SIG-M5 treated with dmso at 0.1 percent for 504 hours (cell line): ENCODE measurements around the gene CTTN.
"Not testable (repeated sequence)": the region's sequence is repeated elsewhere in the genome, so short reads cannot be mapped to it uniquely, and the experiment has no call there.

Experiments
- DNase-seq: peaks from one replicate; lab custom pipeline; 2025; ENCODE audit not compliant: unreplicated experiment; lab: John Stamatoyannopoulos, UW

The CTTN gene

GRCh38 chr11:70407814-70408213, 9.5 kb downstream of the CTTN start:
- DNase-seq = no peak

- not testable (repeated sequence) for DNase-seq
Measured at GRCh38 chr11:70408326-70408725, 10.0 kb downstream of the CTTN start.

- DNase-seq = no peak
Measured at GRCh38 chr11:70409437-70409836, 11.1 kb downstream of the CTTN start.

- DNase-seq = no peak
Measured at GRCh38 chr11:70409871-70410270, 11.5 kb downstream of the CTTN start.

GRCh38 chr11:70410276-70411205, 12.2 kb downstream of the CTTN start:
- no peak for DNase-seq

- DNase-seq = no peak
Measured at GRCh38 chr11:70411713-70412452, 13.6 kb downstream of the CTTN start.

GRCh38 chr11:70413151-70413550, 14.8 kb downstream of the CTTN start:
- no peak for DNase-seq

- DNase-seq = no peak
Measured at GRCh38 chr11:70414341-70415100, 16.2 kb downstream of the CTTN start.

GRCh38 chr11:70415191-70415590, 16.9 kb downstream of the CTTN start:
- no peak for DNase-seq

GRCh38 chr11:70415642-70416395, 17.5 kb downstream of the CTTN start:
- DNase-seq = peak; percentile 91

GRCh38 chr11:70416881-70417280, 18.6 kb downstream of the CTTN start:
- DNase-seq = no peak

- no peak for DNase-seq
Measured at GRCh38 chr11:70418130-70418529, 19.8 kb downstream of the CTTN start.

GRCh38 chr11:70419307-70420007, 21.1 kb downstream of the CTTN start:
- DNase-seq = no peak

- no peak for DNase-seq
Measured at GRCh38 chr11:70420008-70420464, 21.7 kb downstream of the CTTN start.

- no peak for DNase-seq
Measured at GRCh38 chr11:70420496-70420895, 22.2 kb downstream of the CTTN start.

- no peak for DNase-seq
Measured at GRCh38 chr11:70421123-70421522, 22.8 kb downstream of the CTTN start.

GRCh38 chr11:70422692-70423522, 24.6 kb downstream of the CTTN start:
- DNase-seq = no peak

GRCh38 chr11:70423523-70424505, 25.5 kb downstream of the CTTN start:
- no peak for DNase-seq
